Activated CD4-positive, alpha-beta memory T cell treated with anti-CD3 and anti-CD28 coated beads, Interleukin-2, amount 10 ng/mL, durations not matched to agents 7 days and 5 days (primary cell): ENCODE results near the gene BABAM2. TPM values are rescaled to one million over a fixed set of nuclear protein-coding genes. Genes with fewer than 3 reads are reported as not detected.

Source experiments
- CTCF ChIA-PET: fragments of 350-600 bp; sonication (Branson Sonifier 250); formaldehyde crosslinking; loops from one replicate; lab custom pipeline; 2021; ENCODE audit warnings: antibody characterized with exemption, inconsistent platforms; lab: Charles Lee
- POLR2A ChIA-PET: fragments of 350-600 bp; sonication (Branson Sonifier 250); formaldehyde crosslinking; loops from one replicate; lab custom pipeline; 2021; ENCODE audit warnings: antibody characterized with exemption; lab: Charles Lee
- DNase-seq: peaks from one replicate; pipeline ENCODE4 v3.0.0-alpha.2; 2020
- H3K27ac Mint-ChIP-seq: one replicate; pipeline ENCODE4 v1.8.0; 2021; ENCODE audit warnings: mild to moderate bottlenecking, mixed read lengths
- H3K27me3 Mint-ChIP-seq: one replicate; pipeline ENCODE4 v1.8.0; 2021; ENCODE audit warnings: mixed read lengths
- H3K36me3 Mint-ChIP-seq: one replicate; pipeline ENCODE4 v1.8.0; 2021; ENCODE audit warnings: low read depth, mixed read lengths
- H3K4me1 Mint-ChIP-seq: one replicate; pipeline ENCODE4 v1.8.0; 2021; ENCODE audit warnings: mixed read lengths
- H3K4me3 Mint-ChIP-seq: one replicate; pipeline ENCODE4 v1.8.0; 2021; ENCODE audit warnings: mild to moderate bottlenecking, mixed read lengths
- H3K9me3 Mint-ChIP-seq: one replicate; pipeline ENCODE4 v1.8.0; 2021; ENCODE audit warnings: mixed read lengths
- total RNA-seq, 2 experiments: library from RNA; stranded (reverse); gene quantifications; one replicate each; pipeline ENCODE4 v1.2.3, GENCODE V29; 2021

BABAM2 gene
- total RNA-seq, 2 experiments from 2014 or later = 51.4 to 56.6 TPM

- peaks cover 22% of the 10 kb centered on the region for H3K36me3 Mint-ChIP-seq
- CTCF ChIA-PET = no interaction called here
- peaks cover 14% of the 10 kb centered on the region for H3K4me1 Mint-ChIP-seq
- H3K9me3 Mint-ChIP-seq = no peaks in the 10 kb centered on the region
- no peaks in the 10 kb centered on the region for H3K27me3 Mint-ChIP-seq
- POLR2A ChIA-PET = no interaction called here
- no peak overlapping the region for H3K27ac Mint-ChIP-seq
- DNase-seq = no peak
- H3K4me3 Mint-ChIP-seq = no peak overlapping the region
These were observed 25.9 kb downstream of the BABAM2 start for GRCh38 chr2:27916293-27916995.

GRCh38 chr2:27920148-27920885, 29.8 kb downstream of the BABAM2 start:
- no peaks in the 10 kb centered on the region for H3K27me3 Mint-ChIP-seq
- peaks cover 15% of the 10 kb centered on the region for H3K36me3 Mint-ChIP-seq
- ChIA-PET POLR2A (interaction anchor here (1.3 kb wide), 1 partner anchor 30 kb away, joined by 7 read pairs; the partner anchor contains the start of genes BABAM2 and RBKS), CTCF (no interaction called here)
- H3K4me3 Mint-ChIP-seq = no peak overlapping the region
- H3K4me1 Mint-ChIP-seq = peaks cover 8% of the 10 kb centered on the region
- no peak overlapping the region for H3K27ac Mint-ChIP-seq
- no peaks in the 10 kb centered on the region for H3K9me3 Mint-ChIP-seq
- no peak for DNase-seq

DNA sequence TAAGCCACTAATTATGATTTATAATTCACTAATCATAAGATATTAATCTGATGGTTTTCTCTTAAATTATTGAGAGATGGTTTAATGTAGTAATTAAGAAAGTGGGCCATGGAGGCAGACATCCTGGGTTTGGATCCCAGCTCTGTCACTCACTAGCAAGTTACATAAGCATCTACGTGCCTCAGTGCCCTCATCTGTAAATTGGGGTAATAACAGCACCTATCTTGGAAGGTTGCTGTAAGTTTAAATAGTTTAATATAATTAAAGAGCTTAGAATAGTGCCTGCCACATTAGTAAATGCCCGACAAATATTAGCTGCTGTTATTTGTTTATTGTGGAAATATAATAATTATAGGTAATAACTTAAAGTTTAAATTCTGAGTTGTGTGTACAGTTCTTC, 30.9 kb downstream of the BABAM2 start:
- ChIA-PET POLR2A (interaction anchor here (1.3 kb wide), 1 partner anchor 31 kb away, joined by 7 read pairs; the partner anchor contains the start of genes BABAM2 and RBKS), CTCF (no interaction called here)
- no peaks in the 10 kb centered on the region for H3K9me3 Mint-ChIP-seq

DNA sequence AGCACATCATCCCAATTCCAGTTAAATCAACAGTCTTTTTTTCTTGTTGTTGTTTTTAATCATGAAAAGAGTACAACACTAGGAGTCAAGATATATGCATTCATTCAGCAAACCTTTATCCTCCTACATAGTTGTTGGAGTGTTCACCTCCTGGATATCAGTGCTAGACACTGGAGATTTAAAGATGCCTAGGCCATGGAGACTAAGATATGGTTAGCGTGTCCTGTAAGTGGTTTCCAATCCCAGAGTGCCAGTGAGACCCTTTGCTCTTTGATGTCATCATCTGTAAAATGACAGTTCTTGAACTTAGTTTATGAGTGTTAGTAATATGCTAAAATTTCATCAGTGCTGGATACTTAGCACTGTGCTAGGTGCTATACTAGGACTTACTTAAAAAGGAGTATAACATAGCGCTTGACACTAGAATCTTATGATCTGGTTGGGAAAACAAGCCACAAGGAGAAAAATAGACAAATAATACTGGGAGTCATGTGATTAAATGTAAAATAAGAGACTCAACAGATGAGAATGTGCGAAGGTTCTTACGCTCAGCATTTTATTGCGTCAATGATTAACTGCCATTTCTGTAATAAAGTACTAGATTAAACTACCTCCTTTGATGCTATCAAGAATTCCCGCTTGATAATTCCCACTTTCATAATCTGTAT, 31.5 kb downstream of the BABAM2 start:
- DNase-seq = no peak
- POLR2A ChIA-PET = no interaction called here
- CTCF ChIA-PET = no interaction called here
- H3K9me3 Mint-ChIP-seq = no peaks in the 10 kb centered on the region
- no peaks in the 10 kb centered on the region for H3K27me3 Mint-ChIP-seq
- H3K36me3 Mint-ChIP-seq = peaks cover 28% of the 10 kb centered on the region
- H3K4me1 Mint-ChIP-seq = peaks cover 19% of the 10 kb centered on the region
- H3K4me3 Mint-ChIP-seq = no peak overlapping the region
- H3K27ac Mint-ChIP-seq = no peak overlapping the region

More for the DNA sequence above, 30.9 kb downstream of the BABAM2 start:
- H3K36me3 Mint-ChIP-seq = peaks cover 26% of the 10 kb centered on the region
- peaks cover 18% of the 10 kb centered on the region for H3K4me1 Mint-ChIP-seq
- no peak overlapping the region for H3K4me3 Mint-ChIP-seq
- H3K27ac Mint-ChIP-seq = no peak overlapping the region
- no peak for DNase-seq
- no peaks in the 10 kb centered on the region for H3K27me3 Mint-ChIP-seq

GRCh38 chr2:27922842-27923241, 32.3 kb downstream of the BABAM2 start:
- peaks cover 19% of the 10 kb centered on the region for H3K4me1 Mint-ChIP-seq
- no peaks in the 10 kb centered on the region for H3K27me3 Mint-ChIP-seq
- H3K4me3 Mint-ChIP-seq = no peak overlapping the region
- H3K27ac Mint-ChIP-seq = no peak overlapping the region
- no peaks in the 10 kb centered on the region for H3K9me3 Mint-ChIP-seq
- peaks cover 34% of the 10 kb centered on the region for H3K36me3 Mint-ChIP-seq
- ChIA-PET CTCF (no interaction called here), POLR2A (no interaction called here)
- DNase-seq = no peak

DNA sequence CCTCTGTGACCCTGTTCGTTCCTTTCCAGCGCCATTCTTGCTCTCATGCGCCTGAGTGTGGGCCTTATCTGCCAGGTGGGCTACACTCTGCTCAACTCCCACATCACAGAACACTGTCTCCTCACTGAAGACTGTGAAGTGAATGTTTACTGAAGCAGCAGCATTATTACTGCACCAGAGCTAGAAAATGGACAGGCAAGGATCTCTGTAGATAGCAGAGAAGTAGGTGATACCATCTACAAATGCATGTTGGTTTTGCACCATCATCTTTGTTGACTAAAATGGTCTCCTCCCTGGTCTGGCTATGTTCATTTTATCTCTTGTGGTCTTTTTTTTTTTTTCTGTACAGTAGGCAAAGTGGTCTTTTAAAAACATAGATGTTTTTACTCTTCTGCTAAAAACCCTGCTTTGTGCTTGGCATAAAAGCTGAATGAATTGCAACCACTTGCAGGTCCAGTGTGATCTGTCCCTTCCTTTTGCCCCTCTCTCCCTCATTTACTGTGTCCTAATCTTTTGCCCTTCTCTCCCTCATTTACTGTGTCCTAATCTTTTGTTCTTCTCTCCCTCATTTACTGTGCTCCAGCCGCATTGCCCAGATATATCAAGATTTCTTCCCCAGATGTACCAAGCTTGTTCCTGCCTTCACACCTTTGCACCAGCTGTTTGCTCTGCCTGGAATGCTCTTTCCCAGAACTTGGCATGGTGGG, 35.4 kb downstream of the BABAM2 start:
- Mint-ChIP-seq H3K9me3 (no peaks in the 10 kb centered on the region), H3K36me3 (peaks cover 39% of the 10 kb centered on the region), H3K27me3 (no peaks in the 10 kb centered on the region), H3K27ac (no peak overlapping the region), H3K4me3 (no peak overlapping the region), H3K4me1 (peaks cover 11% of the 10 kb centered on the region)
- POLR2A ChIA-PET = no interaction called here
- CTCF ChIA-PET = no interaction called here
- no peak for DNase-seq

GRCh38 chr2:27929916-27930486, 39.5 kb downstream of the BABAM2 start:
- H3K4me3 Mint-ChIP-seq = no peak overlapping the region
- H3K27me3 Mint-ChIP-seq = no peaks in the 10 kb centered on the region
- H3K4me1 Mint-ChIP-seq = peaks cover 11% of the 10 kb centered on the region
- ChIA-PET CTCF (no interaction called here), POLR2A (no interaction called here)
- H3K36me3 Mint-ChIP-seq = peaks cover 55% of the 10 kb centered on the region
- no peak overlapping the region for H3K27ac Mint-ChIP-seq
- H3K9me3 Mint-ChIP-seq = no peaks in the 10 kb centered on the region
- no peak for DNase-seq

GRCh38 chr2:27931361-27931950, 40.9 kb downstream of the BABAM2 start:
- DNase-seq = no peak
- H3K36me3 Mint-ChIP-seq = peaks cover 42% of the 10 kb centered on the region
- peaks cover under 1% of the 10 kb centered on the region for H3K4me1 Mint-ChIP-seq
- no peak overlapping the region for H3K4me3 Mint-ChIP-seq
- POLR2A ChIA-PET = no interaction called here
- H3K27ac Mint-ChIP-seq = no peak overlapping the region
- no peaks in the 10 kb centered on the region for H3K9me3 Mint-ChIP-seq
- CTCF ChIA-PET = no interaction called here
- H3K27me3 Mint-ChIP-seq = no peaks in the 10 kb centered on the region

DNA sequence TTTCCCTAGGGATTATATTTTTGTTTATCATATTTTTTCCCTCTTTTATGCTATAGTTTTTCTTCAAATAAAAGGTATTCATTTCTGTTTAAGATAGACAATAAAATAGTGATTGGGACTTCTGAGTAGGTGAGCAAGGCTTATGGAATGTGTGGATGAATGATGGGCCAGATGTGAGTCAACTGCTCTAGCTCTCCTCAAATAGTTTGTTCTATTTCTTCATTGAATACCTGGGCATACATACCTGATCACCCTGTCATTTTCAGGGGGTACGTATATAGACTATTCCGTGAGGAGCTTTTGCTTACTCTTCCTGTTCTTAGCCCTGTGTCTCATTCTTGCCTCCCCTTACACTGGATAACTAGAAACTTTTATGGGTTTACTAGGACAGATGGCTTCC, 41.9 kb downstream of the BABAM2 start:
- Mint-ChIP-seq H3K36me3 (peaks cover 41% of the 10 kb centered on the region), H3K4me3 (no peak overlapping the region), H3K9me3 (no peaks in the 10 kb centered on the region), H3K4me1 (peaks cover 4% of the 10 kb centered on the region), H3K27me3 (no peaks in the 10 kb centered on the region), H3K27ac (no peak overlapping the region)
- ChIA-PET CTCF (no interaction called here), POLR2A (no interaction called here)
- DNase-seq = no peak

GRCh38 chr2:27935026-27935425, 44.5 kb downstream of the BABAM2 start:
- CTCF ChIA-PET = no interaction called here
- POLR2A ChIA-PET = no interaction called here
- peaks cover 40% of the 10 kb centered on the region for H3K36me3 Mint-ChIP-seq

DNA sequence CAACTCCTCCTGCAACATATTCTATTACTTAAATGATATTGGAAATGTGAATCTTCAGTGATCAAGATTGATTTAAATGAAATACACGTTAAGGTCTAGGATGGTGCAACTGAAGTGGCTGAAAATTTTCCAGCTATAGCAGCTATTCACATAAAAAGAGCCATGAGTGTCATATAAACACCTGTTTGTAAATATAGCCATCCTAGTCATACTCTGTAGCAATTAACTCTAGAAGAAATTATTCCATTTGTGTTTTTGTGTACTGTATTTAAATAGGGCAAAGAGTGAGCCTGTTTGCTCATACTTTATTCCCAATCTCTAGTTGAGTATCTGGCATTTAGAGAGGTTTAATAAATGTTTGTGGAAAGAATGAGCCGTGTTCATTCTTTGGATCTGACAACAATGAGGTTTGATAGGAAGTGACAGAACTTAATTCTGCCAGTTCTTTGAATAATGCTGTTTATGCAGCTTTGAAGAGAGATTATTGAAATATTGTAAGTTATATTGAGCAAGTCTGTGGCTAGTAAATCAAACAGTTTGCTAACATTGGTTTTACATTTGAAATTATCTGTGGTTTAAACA, 49.7 kb downstream of the BABAM2 start:
- H3K27ac Mint-ChIP-seq = no peak overlapping the region
- no peak for DNase-seq
- H3K9me3 Mint-ChIP-seq = no peaks in the 10 kb centered on the region
- ChIA-PET POLR2A (no interaction called here), CTCF (no interaction called here)
- H3K36me3 Mint-ChIP-seq = peaks cover 25% of the 10 kb centered on the region
- peaks cover 12% of the 10 kb centered on the region for H3K4me1 Mint-ChIP-seq
- no peaks in the 10 kb centered on the region for H3K27me3 Mint-ChIP-seq
- H3K4me3 Mint-ChIP-seq = no peak overlapping the region

More at GRCh38 chr2:27935026-27935425, 44.5 kb downstream of the BABAM2 start:
- Mint-ChIP-seq H3K27ac (no peak overlapping the region), H3K9me3 (no peaks in the 10 kb centered on the region), H3K27me3 (no peaks in the 10 kb centered on the region), H3K4me3 (no peak overlapping the region), H3K4me1 (peaks cover 10% of the 10 kb centered on the region)
- no peak for DNase-seq

DNA sequence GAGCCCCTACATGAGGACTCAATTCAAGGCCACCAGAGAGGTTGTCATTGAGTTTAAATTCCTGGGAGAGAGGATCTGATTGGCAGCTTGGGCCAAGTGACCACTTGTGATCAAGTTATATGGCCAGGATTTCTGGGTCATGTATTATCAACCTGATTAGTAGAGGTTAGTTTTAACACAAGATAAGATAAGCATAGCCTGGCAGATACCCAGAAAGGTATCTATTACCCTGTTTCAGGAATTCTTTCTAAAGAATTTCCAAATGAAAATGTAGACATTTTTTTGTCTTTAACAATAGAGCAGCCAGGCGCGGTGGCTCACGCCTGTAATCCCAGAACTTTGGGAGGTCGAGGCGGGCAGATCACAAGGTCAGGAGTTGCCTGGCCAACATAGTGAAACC, 50.5 kb downstream of the BABAM2 start:
- DNase-seq = no peak
- peaks cover 12% of the 10 kb centered on the region for H3K4me1 Mint-ChIP-seq
- CTCF ChIA-PET = no interaction called here
- H3K36me3 Mint-ChIP-seq = peaks cover 25% of the 10 kb centered on the region
- no peaks in the 10 kb centered on the region for H3K9me3 Mint-ChIP-seq
- H3K4me3 Mint-ChIP-seq = no peak overlapping the region
- H3K27ac Mint-ChIP-seq = no peak overlapping the region
- no peaks in the 10 kb centered on the region for H3K27me3 Mint-ChIP-seq
- POLR2A ChIA-PET = no interaction called here
